ENCODE data around the gene ARVCF.
A peak's percentile ranks its signal among the peaks of the same experiment; 100 is the strongest.

The ARVCF gene

DNA sequence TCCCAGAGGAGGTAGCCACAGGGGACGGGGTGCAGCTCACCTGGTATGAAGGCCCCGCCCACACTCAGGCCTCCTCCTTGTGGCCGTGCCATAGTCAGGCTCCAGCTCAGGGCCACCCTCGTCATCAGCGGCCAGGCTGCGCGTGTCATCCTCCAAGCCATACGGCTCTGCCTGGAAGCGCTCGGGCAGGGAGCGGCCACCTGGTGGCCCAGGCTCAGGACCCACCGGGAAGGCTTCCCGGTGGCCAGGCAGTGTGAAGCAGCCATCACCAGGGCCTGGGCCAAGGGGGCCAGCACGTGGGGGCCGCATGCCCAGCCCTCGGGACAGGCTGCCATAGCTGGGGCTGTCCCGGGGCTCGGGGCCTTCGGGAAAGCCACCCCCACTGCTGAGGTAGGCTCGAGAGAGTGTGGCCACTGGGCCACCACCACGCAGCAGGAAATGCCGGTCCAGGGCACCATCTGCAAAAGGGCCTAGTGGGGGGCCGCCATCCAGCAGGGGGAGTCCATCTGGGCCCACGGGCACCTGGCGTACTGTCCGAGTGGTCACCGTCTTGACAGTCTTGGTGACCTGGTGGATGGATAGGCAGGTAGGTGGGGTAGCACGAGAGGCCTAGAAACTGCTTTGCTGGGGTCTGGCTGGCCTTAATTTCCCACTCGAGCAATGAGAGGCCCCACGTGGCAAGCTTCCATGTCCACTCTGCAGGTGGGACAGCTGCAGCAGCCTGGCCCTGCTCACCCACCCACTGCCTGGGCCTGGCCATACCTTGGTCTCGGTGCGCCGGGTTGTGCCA, 35.3 kb downstream of the ARVCF start:
- peaks cover 21% of the 10 kb centered on the region for H3K4me1 Mint-ChIP-seq
- no peak for DNase-seq
- no peaks in the 10 kb centered on the region for H3K27me3 Mint-ChIP-seq (ENCODE audit: low read depth, poor library complexity)
- TF ChIP-seq, protein P1, sequence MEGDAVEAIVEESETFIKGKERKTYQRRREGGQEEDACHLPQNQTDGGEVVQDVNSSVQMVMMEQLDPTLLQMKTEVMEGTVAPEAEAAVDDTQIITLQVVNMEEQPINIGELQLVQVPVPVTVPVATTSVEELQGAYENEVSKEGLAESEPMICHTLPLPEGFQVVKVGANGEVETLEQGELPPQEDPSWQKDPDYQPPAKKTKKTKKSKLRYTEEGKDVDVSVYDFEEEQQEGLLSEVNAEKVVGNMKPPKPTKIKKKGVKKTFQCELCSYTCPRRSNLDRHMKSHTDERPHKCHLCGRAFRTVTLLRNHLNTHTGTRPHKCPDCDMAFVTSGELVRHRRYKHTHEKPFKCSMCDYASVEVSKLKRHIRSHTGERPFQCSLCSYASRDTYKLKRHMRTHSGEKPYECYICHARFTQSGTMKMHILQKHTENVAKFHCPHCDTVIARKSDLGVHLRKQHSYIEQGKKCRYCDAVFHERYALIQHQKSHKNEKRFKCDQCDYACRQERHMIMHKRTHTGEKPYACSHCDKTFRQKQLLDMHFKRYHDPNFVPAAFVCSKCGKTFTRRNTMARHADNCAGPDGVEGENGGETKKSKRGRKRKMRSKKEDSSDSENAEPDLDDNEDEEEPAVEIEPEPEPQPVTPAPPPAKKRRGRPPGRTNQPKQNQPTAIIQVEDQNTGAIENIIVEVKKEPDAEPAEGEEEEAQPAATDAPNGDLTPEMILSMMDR (IDR thresholded peaks at IDR 0.05) = no peak
- H3K4me3 Mint-ChIP-seq = no peak overlapping the region
- no peaks in the 10 kb centered on the region for H3K36me3 Mint-ChIP-seq (ENCODE audit: low read depth)
- no peaks in the 10 kb centered on the region for H3K9me3 Mint-ChIP-seq
- H3K27ac Mint-ChIP-seq = no peak overlapping the region

DNA sequence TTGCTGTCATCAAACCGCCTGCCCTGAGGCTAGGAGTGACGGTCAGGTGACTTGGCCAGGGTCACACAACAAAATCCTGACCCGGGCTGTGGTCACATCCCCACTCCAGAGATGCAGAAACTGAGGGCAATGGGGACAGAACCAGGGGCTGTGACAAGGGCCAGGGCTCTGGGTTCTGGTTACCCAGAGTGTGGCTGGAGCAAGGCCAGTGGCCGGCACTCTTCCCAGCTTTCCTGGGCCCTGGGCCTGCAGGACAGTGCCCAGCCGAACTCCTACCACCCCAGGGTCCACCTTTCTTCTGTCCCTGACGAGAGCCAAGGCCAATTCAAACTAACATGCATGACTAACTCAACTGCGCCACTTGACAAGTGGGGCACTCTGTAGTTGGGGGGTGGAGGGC, 35.9 kb downstream of the ARVCF start:
- peaks cover 15% of the 10 kb centered on the region for H3K4me1 Mint-ChIP-seq
- TF ChIP-seq, protein P1 (IDR thresholded peaks at IDR 0.05) = no peak
- no peak for DNase-seq
- no peak overlapping the region for H3K4me3 Mint-ChIP-seq
- H3K27me3 Mint-ChIP-seq (ENCODE audit: low read depth, poor library complexity) = no peaks in the 10 kb centered on the region
- no peaks in the 10 kb centered on the region for H3K9me3 Mint-ChIP-seq
- no peak overlapping the region for H3K27ac Mint-ChIP-seq
- H3K36me3 Mint-ChIP-seq (ENCODE audit: low read depth) = no peaks in the 10 kb centered on the region

DNA sequence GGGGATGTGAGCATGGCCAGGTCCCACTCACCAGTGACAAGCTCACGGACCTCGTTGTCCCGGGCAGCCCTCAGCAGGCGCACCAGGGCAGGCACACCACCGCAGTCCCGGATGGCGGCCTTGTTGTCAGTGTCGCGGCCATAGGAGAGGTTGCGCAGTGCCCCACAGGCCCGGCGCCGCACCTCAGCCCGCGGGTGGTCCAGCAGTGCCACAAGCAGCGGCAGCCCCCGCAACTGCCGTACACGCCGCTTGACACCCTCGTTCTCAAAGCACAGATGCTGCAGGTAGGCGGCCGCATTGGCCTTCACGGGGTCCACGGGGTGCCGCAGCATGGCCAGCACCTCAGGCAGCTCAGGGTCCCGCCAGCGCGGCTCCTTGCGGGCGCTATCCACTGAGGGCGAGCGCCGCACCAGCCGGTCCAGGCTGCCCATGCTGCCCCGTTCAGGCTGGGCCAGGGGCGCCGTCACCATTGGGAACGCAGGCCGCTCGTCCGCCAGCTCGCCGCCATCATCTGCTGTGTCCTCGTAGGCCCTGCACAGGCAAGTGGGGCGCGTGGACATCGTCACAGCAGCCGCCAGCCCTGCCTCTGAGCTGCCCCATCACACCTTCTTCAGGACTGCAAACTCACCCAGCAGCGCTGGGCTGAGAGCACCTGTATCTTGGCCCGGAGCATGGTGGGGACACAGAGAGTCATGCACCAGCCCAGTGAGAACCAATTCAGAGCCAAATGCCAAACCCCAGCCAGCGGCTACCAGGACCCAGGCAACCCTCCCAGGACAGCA, 36.7 kb downstream of the ARVCF start:
- no peak overlapping the region for H3K27ac Mint-ChIP-seq
- H3K9me3 Mint-ChIP-seq = no peaks in the 10 kb centered on the region
- H3K4me3 Mint-ChIP-seq = no peak overlapping the region
- no peaks in the 10 kb centered on the region for H3K27me3 Mint-ChIP-seq (ENCODE audit: low read depth, poor library complexity)
- TF ChIP-seq, protein P1 (IDR thresholded peaks at IDR 0.05) = no peak
- no peak for DNase-seq
- no peaks in the 10 kb centered on the region for H3K36me3 Mint-ChIP-seq (ENCODE audit: low read depth)
- H3K4me1 Mint-ChIP-seq = peaks cover 14% of the 10 kb centered on the region

DNA sequence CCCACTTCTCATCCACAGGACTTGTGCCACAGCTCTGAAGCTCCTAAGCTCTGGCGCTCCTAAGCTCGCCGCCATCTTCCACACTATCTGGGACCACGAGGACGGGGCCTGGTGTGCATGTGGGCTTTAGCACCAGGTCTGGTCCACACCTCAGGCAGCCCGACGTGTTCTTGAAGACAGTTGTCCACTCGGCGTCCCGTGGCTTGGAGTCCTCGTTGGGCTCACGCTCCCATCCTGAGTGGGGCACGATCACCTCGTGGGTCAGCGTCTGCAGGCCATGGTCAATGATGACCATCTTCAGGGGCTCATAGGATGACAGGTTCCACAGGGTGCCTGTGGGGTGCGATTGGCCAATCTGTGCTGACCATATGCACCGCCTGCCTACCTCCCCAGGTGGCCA, 37.9 kb downstream of the ARVCF start:
- TF ChIP-seq, protein P1 (IDR thresholded peaks at IDR 0.05) = no peak
- Mint-ChIP-seq H3K4me1 (peaks cover 16% of the 10 kb centered on the region), H3K27me3 (ENCODE audit: low read depth, poor library complexity) (no peaks in the 10 kb centered on the region), H3K36me3 (ENCODE audit: low read depth) (no peaks in the 10 kb centered on the region), H3K27ac (no peak overlapping the region), H3K9me3 (no peaks in the 10 kb centered on the region), H3K4me3 (no peak overlapping the region)
- no peak for DNase-seq

DNA sequence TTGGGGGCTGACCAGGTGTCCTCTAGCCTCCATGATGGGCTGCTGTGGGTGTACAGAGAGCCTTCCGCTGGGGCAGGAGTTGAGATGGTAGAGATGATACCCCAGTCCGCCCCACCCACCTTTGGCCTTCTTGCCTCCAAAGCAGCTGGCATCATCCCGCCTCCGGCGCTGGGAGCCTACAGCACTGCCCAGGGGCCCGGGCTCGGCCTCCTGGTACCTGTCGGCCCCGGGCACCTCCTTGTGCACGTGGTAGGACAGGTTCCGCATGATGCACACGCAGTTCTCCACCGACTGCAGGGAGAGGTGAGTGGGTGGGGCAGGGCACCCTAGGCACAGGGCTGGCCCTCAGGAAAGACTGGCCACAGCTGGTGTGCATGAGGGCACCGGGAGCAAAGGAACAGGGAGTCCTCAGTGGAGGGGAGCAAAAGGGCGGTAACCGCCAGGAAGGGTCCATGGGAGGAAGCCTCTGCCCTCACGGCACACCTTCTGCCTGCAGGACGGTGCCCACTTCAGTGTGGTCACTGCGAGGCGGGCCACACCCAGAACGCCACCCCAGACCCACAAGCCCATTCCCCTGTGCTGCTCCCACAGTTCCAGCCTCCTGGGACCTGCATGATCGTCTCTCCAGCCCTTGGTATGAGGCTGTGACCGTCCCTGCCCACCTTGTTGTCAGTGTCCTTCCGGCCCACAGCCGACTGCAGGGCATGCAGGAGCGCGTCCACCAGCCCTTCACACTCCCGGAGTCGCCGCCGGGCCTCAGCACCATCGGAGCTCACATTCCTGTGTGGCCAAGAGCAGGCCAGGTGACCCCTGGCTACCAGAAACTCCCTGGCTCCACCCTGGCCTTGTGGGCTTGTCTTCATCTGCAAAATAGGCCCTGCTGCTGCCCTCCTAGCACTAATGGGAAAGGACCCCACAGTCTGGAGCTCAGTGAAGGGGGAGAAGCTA, 39.1 kb downstream of the ARVCF start:
- H3K27ac Mint-ChIP-seq = peak overlapping the region; percentile 72
- H3K27me3 Mint-ChIP-seq (ENCODE audit: low read depth, poor library complexity) = no peaks in the 10 kb centered on the region
- no peak overlapping the region for H3K4me3 Mint-ChIP-seq
- no peak for DNase-seq
- no peaks in the 10 kb centered on the region for H3K36me3 Mint-ChIP-seq (ENCODE audit: low read depth)
- TF ChIP-seq, protein P1 (IDR thresholded peaks at IDR 0.05) = no peak
- peaks cover 16% of the 10 kb centered on the region for H3K4me1 Mint-ChIP-seq
- no peaks in the 10 kb centered on the region for H3K9me3 Mint-ChIP-seq
